ENCODE measurements around the gene ZNF292. TPM values are rescaled to one million over a fixed set of nuclear protein-coding genes. Genes with fewer than 3 reads are reported as not detected.

ZNF292 gene
- total RNA-seq, 4 donors from 2014 or later = 18.5 to 61.8 (median 42.4) TPM

GRCh38 chr6:87282743-87283142 is 127.4 kb downstream of the ZNF292 start:
- no peak overlapping the region for H3K27ac ChIP-seq
- no peaks in the 10 kb centered on the region for H3K36me3 ChIP-seq
- DNase-seq = no peak
- H3K9me3 ChIP-seq = no peaks in the 10 kb centered on the region
- TF ChIP-seq POLR2A (IDR thresholded peaks at IDR 0.05) (no peak), POLR2AphosphoS5 (IDR thresholded peaks at IDR 0.05) (no peak), EP300 (IDR thresholded peaks at IDR 0.05; ENCODE audit: low read depth) (no peak)
- TF ChIP-seq, protein P1, sequence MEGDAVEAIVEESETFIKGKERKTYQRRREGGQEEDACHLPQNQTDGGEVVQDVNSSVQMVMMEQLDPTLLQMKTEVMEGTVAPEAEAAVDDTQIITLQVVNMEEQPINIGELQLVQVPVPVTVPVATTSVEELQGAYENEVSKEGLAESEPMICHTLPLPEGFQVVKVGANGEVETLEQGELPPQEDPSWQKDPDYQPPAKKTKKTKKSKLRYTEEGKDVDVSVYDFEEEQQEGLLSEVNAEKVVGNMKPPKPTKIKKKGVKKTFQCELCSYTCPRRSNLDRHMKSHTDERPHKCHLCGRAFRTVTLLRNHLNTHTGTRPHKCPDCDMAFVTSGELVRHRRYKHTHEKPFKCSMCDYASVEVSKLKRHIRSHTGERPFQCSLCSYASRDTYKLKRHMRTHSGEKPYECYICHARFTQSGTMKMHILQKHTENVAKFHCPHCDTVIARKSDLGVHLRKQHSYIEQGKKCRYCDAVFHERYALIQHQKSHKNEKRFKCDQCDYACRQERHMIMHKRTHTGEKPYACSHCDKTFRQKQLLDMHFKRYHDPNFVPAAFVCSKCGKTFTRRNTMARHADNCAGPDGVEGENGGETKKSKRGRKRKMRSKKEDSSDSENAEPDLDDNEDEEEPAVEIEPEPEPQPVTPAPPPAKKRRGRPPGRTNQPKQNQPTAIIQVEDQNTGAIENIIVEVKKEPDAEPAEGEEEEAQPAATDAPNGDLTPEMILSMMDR (IDR thresholded peaks at IDR 0.05) = no peak
- H3K4me1 ChIP-seq = no peaks in the 10 kb centered on the region
- peaks cover 2% of the 10 kb centered on the region for H3K27me3 ChIP-seq
- in situ Hi-C loops (cut with MboI; ENCODE audit: low pct_ligation_motif_present in 1 of 4, low pct_unique_long_range_greater_than_20kb in 1 of 4, low sequenced_read_pairs in 3 of 4) = no loop called here
- intact Hi-C loops (cut with DNase I; ENCODE audit: low total_unique reads) = no loop called here
- 94 to 100% methylated on average over 1 of the region's 1 CpG for WGBS, 2 donors (ENCODE audit: low coverage in 1 of 2)
- H3K4me3 ChIP-seq = no peak overlapping the region

DNA sequence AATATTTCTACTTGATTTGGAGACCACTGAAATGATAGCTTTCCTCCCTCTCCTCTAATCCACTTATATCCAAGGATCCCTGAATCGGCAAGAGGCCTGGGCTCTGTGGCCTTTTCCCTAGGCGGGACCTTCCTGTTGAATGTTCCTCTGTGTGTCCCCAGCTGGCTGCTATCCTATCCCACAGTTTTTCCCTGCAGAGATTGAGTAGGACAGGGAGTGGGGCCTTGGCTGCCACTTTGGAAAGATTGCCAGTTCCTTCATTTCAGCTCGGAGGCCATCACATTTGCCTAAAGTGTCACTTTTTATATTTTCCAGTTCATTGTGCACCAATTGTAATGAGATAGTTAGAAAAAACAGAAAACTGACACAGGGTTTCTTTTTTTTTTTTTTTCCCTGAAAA is 128.1 kb downstream of the ZNF292 start:
- no peaks in the 10 kb centered on the region for H3K4me1 ChIP-seq
- WGBS, 2 donors (ENCODE audit: low coverage in 1 of 2) = 80 to 84% methylated on average over 2 to 3 of the region's 3 CpGs
- no peak for DNase-seq
- no peaks in the 10 kb centered on the region for H3K36me3 ChIP-seq
- peaks cover 5% of the 10 kb centered on the region for H3K27me3 ChIP-seq
- in situ Hi-C loops (cut with MboI; ENCODE audit: low pct_ligation_motif_present in 1 of 4, low pct_unique_long_range_greater_than_20kb in 1 of 4, low sequenced_read_pairs in 3 of 4) = no loop called here
- no peak overlapping the region for H3K4me3 ChIP-seq
- TF ChIP-seq POLR2A (IDR thresholded peaks at IDR 0.05) (no peak), EP300 (IDR thresholded peaks at IDR 0.05; ENCODE audit: low read depth) (no peak), POLR2AphosphoS5 (IDR thresholded peaks at IDR 0.05) (no peak)
- TF ChIP-seq, protein P1 (IDR thresholded peaks at IDR 0.05) = no peak
- H3K9me3 ChIP-seq = no peaks in the 10 kb centered on the region
- H3K27ac ChIP-seq = no peak overlapping the region
- intact Hi-C loops (cut with DNase I; ENCODE audit: low total_unique reads) = no loop called here

- H3K36me3 ChIP-seq = no peaks in the 10 kb centered on the region
- H3K9me3 ChIP-seq = no peaks in the 10 kb centered on the region
- peaks cover 5% of the 10 kb centered on the region for H3K27me3 ChIP-seq
- DNase-seq = no peak
- intact Hi-C loops (cut with DNase I; ENCODE audit: low total_unique reads) (no loop called here), in situ Hi-C loops (cut with MboI; ENCODE audit: low pct_ligation_motif_present in 1 of 4, low pct_unique_long_range_greater_than_20kb in 1 of 4, low sequenced_read_pairs in 3 of 4) (no loop called here)
- TF ChIP-seq POLR2AphosphoS5 (IDR thresholded peaks at IDR 0.05) (no peak), POLR2A (IDR thresholded peaks at IDR 0.05) (no peak), EP300 (IDR thresholded peaks at IDR 0.05; ENCODE audit: low read depth) (no peak)
- TF ChIP-seq, protein P1 (IDR thresholded peaks at IDR 0.05) = no peak
- H3K27ac ChIP-seq = no peak overlapping the region
- no peaks in the 10 kb centered on the region for H3K4me1 ChIP-seq
- no peak overlapping the region for H3K4me3 ChIP-seq
- 78 to 82% methylated on average over 2 of the region's 2 CpGs for WGBS, 2 donors (ENCODE audit: low coverage in 1 of 2)
Observed at GRCh38 chr6:87287251-87287650, 131.9 kb downstream of the ZNF292 start.

DNA sequence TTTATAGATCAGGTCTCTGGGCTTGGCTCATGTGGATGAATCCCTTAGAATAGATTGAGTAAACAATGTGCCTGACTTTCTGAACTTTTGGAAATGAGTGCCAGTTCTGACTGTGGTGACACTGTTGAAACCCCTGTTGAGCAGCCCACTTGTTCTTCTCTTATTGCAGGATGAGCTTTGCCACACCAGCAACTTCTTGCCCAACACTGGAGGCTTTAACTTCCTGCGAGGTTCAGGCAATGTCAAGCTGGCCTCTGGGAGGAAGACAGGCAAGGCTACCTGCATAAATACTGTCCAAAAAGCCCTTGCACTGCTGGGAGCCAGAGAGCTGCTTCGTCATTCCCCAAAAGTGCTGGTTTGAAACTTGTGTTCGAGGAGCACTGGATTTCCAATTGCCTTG is 134.2 kb downstream of the ZNF292 start:
- no peak for TF ChIP-seq POLR2AphosphoS5 (IDR thresholded peaks at IDR 0.05)
- TF ChIP-seq POLR2A (IDR thresholded peaks at IDR 0.05) = no peak
- TF ChIP-seq, protein P1 (IDR thresholded peaks at IDR 0.05) = no peak
- no peak for TF ChIP-seq EP300 (IDR thresholded peaks at IDR 0.05; ENCODE audit: low read depth)
- Histone ChIP-seq H3K9me3 (no peaks in the 10 kb centered on the region), H3K4me1 (no peaks in the 10 kb centered on the region), H3K36me3 (no peaks in the 10 kb centered on the region), H3K4me3 (no peak overlapping the region), H3K27me3 (peaks cover 19% of the 10 kb centered on the region), H3K27ac (no peak overlapping the region)
- intact Hi-C loops (cut with DNase I; ENCODE audit: low total_unique reads) (no loop called here), in situ Hi-C loops (cut with MboI; ENCODE audit: low pct_ligation_motif_present in 1 of 4, low pct_unique_long_range_greater_than_20kb in 1 of 4, low sequenced_read_pairs in 3 of 4) (no loop called here)
- 81% methylated on average over 3 of the region's 3 CpGs; no CpG with 5 or more reads in 1 of the 2 donors for WGBS, 2 donors (ENCODE audit: low coverage in 1 of 2)
- DNase-seq = no peak
